HepG2 (cell line): ENCODE data around the gene EIF4G2. TPM values are rescaled to one million over a fixed set of nuclear protein-coding genes. Genes with fewer than 3 reads are reported as not detected.
A peak's percentile ranks its signal among the peaks of the same experiment; 100 is the strongest.

Experiments used
- ADNP ChIP-seq: sonication (generic); formaldehyde crosslinking; IDR thresholded peaks from 2 replicates; pipeline ENCODE4 v1.4.0; 2020; ENCODE audit warnings: missing genetic modification reagents
- HNRNPL ChIP-seq: fragments of 200-400 bp; formaldehyde crosslinking; IDR thresholded peaks from 2 replicates; pipeline ENCODE4 v1.6.1; 2017; ENCODE audit warnings: mild to moderate bottlenecking, low read depth, low read length
- HNRNPLL ChIP-seq: fragments of 200-400 bp; formaldehyde crosslinking; IDR thresholded peaks from 2 replicates; pipeline ENCODE4 v1.6.1; 2017; ENCODE audit warnings: mild to moderate bottlenecking, low read depth, low read length; ENCODE audit not compliant: poor library complexity, severe bottlenecking
- IKZF5 ChIP-seq: IDR thresholded peaks from 2 replicates; pipeline ENCODE4 v1.6.1; 2018; ENCODE audit warnings: missing genetic modification reagents, mild to moderate bottlenecking, missing compliant biosample characterization
- MAX ChIP-seq: IDR thresholded peaks from 2 replicates; pipeline ENCODE4 v1.6.1; 2012; ENCODE audit warnings: inconsistent platforms
- ONECUT2 ChIP-seq: sonication (generic); formaldehyde crosslinking; IDR thresholded peaks from 2 replicates; pipeline ENCODE4 v1.4.0; 2020; ENCODE audit warnings: missing genetic modification reagents
- RARA ChIP-seq: IDR thresholded peaks from 2 replicates; pipeline ENCODE4 v1.6.1; 2016; ENCODE audit warnings: missing genetic modification reagents, missing compliant biosample characterization
- REL ChIP-seq: sonication (generic); formaldehyde crosslinking; conservative IDR thresholded peaks from 2 replicates; pipeline ENCODE4 v1.8.0; 2022; ENCODE audit warnings: mild to moderate bottlenecking, missing genetic modification reagents, moderate library complexity
- TFE3 ChIP-seq: IDR thresholded peaks from 2 replicates; pipeline ENCODE4 v1.6.1; 2016
- TGIF2 ChIP-seq: IDR thresholded peaks from 2 replicates; pipeline ENCODE4 v1.6.1; 2016; ENCODE audit warnings: control low read depth, missing compliant biosample characterization
- THAP11 ChIP-seq: IDR thresholded peaks from 2 replicates; pipeline ENCODE4 v1.6.1; 2016; ENCODE audit warnings: missing biosample characterization, missing genetic modification reagents
- TOPORS ChIP-seq: sonication (generic); formaldehyde crosslinking; IDR thresholded peaks from 2 replicates; pipeline ENCODE4 v1.8.0; 2023; ENCODE audit warnings: mild to moderate bottlenecking, missing genetic modification reagents
- YY1 ChIP-seq: IDR thresholded peaks from 2 replicates; pipeline ENCODE4 v1.6.1; 2011; ENCODE audit warnings: low read length, low read depth, moderate library complexity, mild to moderate bottlenecking; ENCODE audit not compliant: insufficient read depth, insufficient replicate concordance
- ZBTB49 ChIP-seq: sonication (generic); formaldehyde crosslinking; IDR thresholded peaks from 2 replicates; pipeline ENCODE4 v1.4.0; 2020; ENCODE audit warnings: missing genetic modification reagents, borderline replicate concordance
- ZNF281 ChIP-seq: sonication (generic); formaldehyde crosslinking; IDR thresholded peaks from 2 replicates; pipeline ENCODE4 v1.4.0; 2020; ENCODE audit warnings: missing genetic modification reagents, borderline replicate concordance
- ZNF3 ChIP-seq: IDR thresholded peaks from 2 replicates; pipeline ENCODE4 v1.7.0; 2017; ENCODE audit warnings: inconsistent platforms
- ZNF569 ChIP-seq: sonication (generic); formaldehyde crosslinking; IDR thresholded peaks from 2 replicates; pipeline ENCODE4 v1.5.0; 2020; ENCODE audit warnings: mild to moderate bottlenecking, missing genetic modification reagents, moderate library complexity, borderline replicate concordance
- ZNF598 ChIP-seq: sonication (generic); formaldehyde crosslinking; IDR thresholded peaks from 2 replicates; pipeline ENCODE4 v1.5.1; 2020; ENCODE audit warnings: mild to moderate bottlenecking, missing genetic modification reagents, borderline replicate concordance
- ZNF724P ChIP-seq: sonication (generic); formaldehyde crosslinking; IDR thresholded peaks from 2 replicates; pipeline ENCODE4 v1.8.0; 2022; ENCODE audit warnings: missing genetic modification reagents, borderline replicate concordance
- ZNF790 ChIP-seq: sonication (generic); formaldehyde crosslinking; IDR thresholded peaks from 2 replicates; pipeline ENCODE4 v1.8.0; 2022; ENCODE audit warnings: missing genetic modification reagents, mild to moderate bottlenecking, borderline replicate concordance
- ZNF816 ChIP-seq: sonication (generic); formaldehyde crosslinking; IDR thresholded peaks from 2 replicates; pipeline ENCODE4 v1.8.0; 2022; ENCODE audit warnings: missing genetic modification reagents, mild to moderate bottlenecking, borderline replicate concordance
- polyA plus RNA-seq, 8 experiments: library from polyadenylated mRNA; depleted of rRNA in 3 of 8; stranded (reverse) in 7 of 8; unstranded in 1 of 8; fragments of >200 nt; fragmentation: Illumina TruSeq in 4 of 8; extraction: Trizol in 4 of 8; gene quantifications; 2 replicates each; pipeline versions ENCODE4 v1.2.1 to v1.2.3, GENCODE V29; 2011 to 2016; ENCODE audit warnings: low read depth in 4 of 8, missing spikeins in 1 of 8, mixed read lengths in 1 of 8; ENCODE audit not compliant: insufficient read depth in 1 of 8
- total RNA-seq, 5 experiments: library from RNA; depleted of rRNA; stranded (reverse); fragments of >200 nt; fragmentation: Illumina TruSeq; extraction: Trizol; gene quantifications; 2 replicates each; pipeline ENCODE4 v1.2.3, GENCODE V29; 2016; ENCODE audit warnings: low read depth in 1 of 5

The EIF4G2 gene
- total and polyA plus RNA-seq, 2 of the 13 experiments (the other 11 are each of a cell fraction or from before 2014, with no cell fraction given) = 362 to 546 TPM

GRCh38 chr11:10857709-10858438 is 49.1 kb upstream of the EIF4G2 start, which contains the start of gene ZBED5 (continued):
- TF ChIP-seq IKZF5 (peak; percentile 64), ZNF790 (CRISPR knock-in tag) (peak; percentile 46; the same call in 1 of the 2 replicates), ZNF281 (CRISPR knock-in tag) (peak; percentile 57), ADNP (CRISPR knock-in tag) (peak; percentile 33; the same call in 1 of the 2 replicates), ZBTB49 (CRISPR knock-in tag) (0 out of 2 replicates have a peak, but pooled peaks have one; percentile 12), HNRNPLL (peak; percentile 90), ZNF569 (CRISPR knock-in tag) (no peak), TFE3 (CRISPR knock-in tag) (peak; percentile 41; the same call in 1 of the 2 replicates), ZNF598 (CRISPR knock-in tag) (peak; percentile 58; the same call in 1 of the 2 replicates), ZNF724P (0 out of 2 replicates have a peak, but pooled peaks have one; percentile 12), HNRNPL (peak; percentile 3), TGIF2 (CRISPR knock-in tag) (no peak; the same call in 1 of the 2 replicates), TOPORS (CRISPR knock-in tag) (no peak; the same call in 1 of the 2 replicates), ZNF3 (CRISPR knock-in tag) (no peak; the same call in 1 of the 2 replicates), ZNF816 (CRISPR knock-in tag) (0 out of 2 replicates have a peak, but pooled peaks have one; percentile 48), ONECUT2 (no peak), THAP11 (CRISPR knock-in tag) (peak; percentile 40), YY1 (peak; percentile 99), MAX (peak; percentile 60), RARA (CRISPR knock-in tag) (no peak), REL (CRISPR knock-in tag) (peak; percentile 17; the same call in 1 of the 2 replicates)
